Calu3 (cell line): ENCODE results near the gene DOCK8. TPM values are rescaled to one million over a fixed set of nuclear protein-coding genes. Genes with fewer than 3 reads are reported as not detected.

Experiments used
- BruUV-seq: library from RNA; stranded (reverse); fragments of 400-500 nt; replicated peaks from 2 replicates; lab custom pipeline; 2021; lab: Mats Ljungman, UMichigan
- CTCF ChIA-PET: fragments of 300-600 bp; sonication (Branson Sonifier 250); formaldehyde crosslinking; loops from one replicate; lab custom pipeline; 2022; ENCODE audit warnings: antibody characterized with exemption; lab: Charles Lee
- DNase-seq: peaks from one replicate; pipeline ENCODE4 v3.0.0; 2022
- H3K27ac Mint-ChIP-seq: one replicate; pipeline ENCODE4 v1.8.0; 2022; ENCODE audit warnings: mixed read lengths; ENCODE audit not compliant: unreplicated experiment
- H3K27me3 Mint-ChIP-seq: one replicate; pipeline ENCODE4 v1.8.0; 2022; ENCODE audit warnings: mixed read lengths; ENCODE audit not compliant: unreplicated experiment
- H3K36me3 Mint-ChIP-seq: one replicate; pipeline ENCODE4 v1.8.0; 2022; ENCODE audit warnings: mild to moderate bottlenecking, moderate library complexity, mixed read lengths; ENCODE audit not compliant: insufficient read depth, unreplicated experiment
- H3K4me1 Mint-ChIP-seq: one replicate; pipeline ENCODE4 v1.8.0; 2022; ENCODE audit warnings: mild to moderate bottlenecking, low read depth, mixed read lengths; ENCODE audit not compliant: unreplicated experiment
- H3K4me3 Mint-ChIP-seq: one replicate; pipeline ENCODE4 v1.8.0; 2022; ENCODE audit warnings: mild to moderate bottlenecking, low read depth, moderate library complexity, mixed read lengths; ENCODE audit not compliant: unreplicated experiment
- H3K9me3 Mint-ChIP-seq: one replicate; pipeline ENCODE4 v1.8.0; 2022; ENCODE audit warnings: low read depth, mixed read lengths; ENCODE audit not compliant: unreplicated experiment
- CTCF ChIP-seq: fragments of 200-600 bp; IDR thresholded peaks from one replicate; pipeline ENCODE4 v1.8.0; 2022; ENCODE audit warnings: antibody characterized with exemption; ENCODE audit not compliant: unreplicated experiment
- intact Hi-C: fragments of 100-400 bp; cut with micrococcal nuclease; formaldehyde crosslinking; loops from one replicate; pipeline ENCODE4 v1.10.0; 2022; ENCODE audit not compliant: unreplicated experiment
- total RNA-seq: library from RNA; stranded (reverse); gene quantifications from 2 replicates; pipeline ENCODE4 v1.2.3, GENCODE V29; 2022

DOCK8 gene
- total RNA-seq, 1 experiment from 2014 or later = 0.50 TPM

DNA sequence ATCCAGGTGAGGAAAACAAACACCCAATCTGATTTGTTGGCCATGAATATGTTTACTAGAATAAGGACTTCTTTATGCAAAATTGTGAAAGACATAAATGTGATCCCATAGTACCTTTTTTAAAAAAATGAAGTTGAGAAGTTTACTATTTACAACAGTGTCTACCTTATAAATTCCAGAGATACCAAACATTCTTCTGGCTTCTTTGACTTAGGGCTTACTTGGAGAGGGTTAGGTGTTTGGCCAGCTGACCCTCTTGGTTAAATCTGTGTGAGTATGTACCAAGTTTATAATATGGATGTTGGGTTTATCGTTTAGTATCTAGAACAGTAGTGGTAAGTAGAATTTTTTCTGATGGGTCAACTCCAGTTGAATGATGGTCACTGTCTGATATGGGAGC lies 212.3 kb downstream of the DOCK8 start:
- no peak for TF ChIP-seq CTCF
- no peaks in the 10 kb centered on the region for H3K4me1 Mint-ChIP-seq
- no peak overlapping the region for H3K4me3 Mint-ChIP-seq
- intact Hi-C loops = no loop called here
- no peak overlapping the region for H3K27ac Mint-ChIP-seq
- BruUV-seq = no TSS peak
- H3K9me3 Mint-ChIP-seq = no peaks in the 10 kb centered on the region
- no peaks in the 10 kb centered on the region for H3K36me3 Mint-ChIP-seq
- CTCF ChIA-PET = no interaction called here
- DNase-seq = no peak
- H3K27me3 Mint-ChIP-seq = no peaks in the 10 kb centered on the region

DNA sequence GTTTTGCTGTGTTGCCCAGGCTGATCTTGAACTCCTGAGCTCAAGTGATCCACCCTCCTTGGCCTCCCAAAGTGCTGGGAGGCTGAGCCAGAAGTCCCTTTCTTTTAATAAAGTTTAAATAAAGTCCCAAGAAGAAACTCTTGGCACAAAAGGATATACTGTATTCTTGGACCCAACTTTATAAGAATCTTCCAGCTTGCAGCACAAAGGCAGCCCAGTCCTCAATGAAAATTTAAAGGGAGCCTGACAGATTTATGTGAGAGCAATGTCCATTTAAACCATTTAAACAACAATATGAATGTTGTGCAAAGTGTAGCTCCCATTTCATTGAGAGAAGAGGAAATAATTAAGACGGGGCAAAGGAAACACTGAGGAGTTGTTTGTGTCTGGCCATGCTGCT lies 217.0 kb downstream of the DOCK8 start:
- no peak overlapping the region for H3K27ac Mint-ChIP-seq
- H3K4me1 Mint-ChIP-seq = no peaks in the 10 kb centered on the region
- no peaks in the 10 kb centered on the region for H3K36me3 Mint-ChIP-seq
- intact Hi-C loops = no loop called here
- no peak for TF ChIP-seq CTCF
- no peaks in the 10 kb centered on the region for H3K9me3 Mint-ChIP-seq
- H3K4me3 Mint-ChIP-seq = no peak overlapping the region
- CTCF ChIA-PET = interaction anchor here (0.6 kb wide), 1 partner anchor 65 kb away, joined by 3 read pairs; no protein-coding TSS in a partner anchor
- DNase-seq = no peak
- BruUV-seq = no TSS peak
- H3K27me3 Mint-ChIP-seq = peaks cover 28% of the 10 kb centered on the region

DNA sequence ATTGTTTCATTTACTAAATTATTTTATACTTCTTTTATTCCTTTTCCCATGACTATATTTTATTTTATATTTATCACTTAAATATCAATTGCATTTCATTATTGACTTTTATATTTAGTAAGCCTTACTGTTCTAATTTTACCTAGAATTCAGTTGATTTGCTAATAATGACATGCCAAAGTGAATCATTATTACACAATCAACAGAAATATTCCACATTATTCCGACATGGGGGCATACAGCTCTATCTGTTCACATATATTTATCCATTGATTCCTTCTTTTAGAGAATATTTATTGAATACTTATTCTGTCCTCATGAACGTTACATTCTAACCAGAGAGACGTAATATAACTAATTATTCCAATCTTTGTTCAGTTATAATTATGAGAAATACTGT lies 221.8 kb downstream of the DOCK8 start:
- no peak for DNase-seq
- Mint-ChIP-seq H3K27me3 (peaks cover 39% of the 10 kb centered on the region), H3K4me1 (no peaks in the 10 kb centered on the region), H3K9me3 (no peaks in the 10 kb centered on the region), H3K27ac (no peak overlapping the region), H3K4me3 (no peak overlapping the region), H3K36me3 (no peaks in the 10 kb centered on the region)
- intact Hi-C loops = no loop called here
- no TSS peak for BruUV-seq
- no peak for TF ChIP-seq CTCF
- CTCF ChIA-PET = no interaction called here

GRCh38 chr9:437066-437465 lies 222.4 kb downstream of the DOCK8 start:
- no TSS peak for BruUV-seq
- H3K27me3 Mint-ChIP-seq = peaks cover 39% of the 10 kb centered on the region
- H3K27ac Mint-ChIP-seq = no peak overlapping the region
- H3K4me1 Mint-ChIP-seq = no peaks in the 10 kb centered on the region
- intact Hi-C loops = no loop called here
- TF ChIP-seq CTCF = no peak
- no peaks in the 10 kb centered on the region for H3K9me3 Mint-ChIP-seq
- H3K36me3 Mint-ChIP-seq = no peaks in the 10 kb centered on the region
- DNase-seq = no peak
- no peak overlapping the region for H3K4me3 Mint-ChIP-seq
- CTCF ChIA-PET = no interaction called here
